Renal cortex interstitium (tissue), 11 donors: Measurements from ENCODE around the gene DYDC1. TPM values are rescaled to one million over a fixed set of nuclear protein-coding genes. Genes with fewer than 3 reads are reported as not detected.

Experiments
- DNase-seq, 11 donors: peaks; one replicate each; pipeline ENCODE4 v3.0.0-alpha.2; 2013; ENCODE audit warnings: low read depth in 9 of 11, low spot score in 4 of 11; ENCODE audit errors: extremely low read depth in 1 of 11
- polyA plus RNA-seq, 3 donors: library from polyadenylated mRNA; unstranded; fragments of 120-200 nt; gene quantifications; one replicate each; pipeline ENCODE4 v1.2.1, GENCODE V29; 2013; ENCODE audit not compliant: insufficient read length in 3 of 3

DYDC1 gene
- polyA plus RNA-seq, 3 donors, result 0.34 to 0.96 (median 0.50) TPM

- DNase-seq, result no peak
Measured at GRCh38 chr10:80292607-80293239, 63.8 kb downstream of the DYDC1 start.

- peak in 1 of 11 donors; percentile 22 for DNase-seq
Measured at GRCh38 chr10:80290474-80291220, 65.9 kb downstream of the DYDC1 start.

- DNase-seq, result no peak
Measured at GRCh38 chr10:80289451-80290287, 66.9 kb downstream of the DYDC1 start, which contains the start of gene MAT1A. Gene MAT1A (minus strand): TSS chr10:80289658. CDS start chr10:80289423, 235 bp downstream.

GRCh38 chr10:80288849-80289248 lies 67.7 kb downstream of the DYDC1 start:
- no peak for DNase-seq

Other genes starting within 250 kb of the DYDC1 start
- gene PLAC9, start 224.0 kb downstream of the DYDC1 start, polyA plus RNA-seq, result 10 to 100 TPM; 16.4 to 29.3 (median 27.7) TPM
- gene ANXA11, start 151.2 kb downstream of the DYDC1 start, polyA plus RNA-seq, result 100 to 1,000 TPM; 112 to 143 (median 130) TPM
- gene MAT1A, start 67.1 kb downstream of the DYDC1 start, polyA plus RNA-seq, result 1 to 10 TPM in 2 of 3 donors, under 1 TPM in 1; 0.88 to 1.3 (median 1.0) TPM
- 1 to 10 TPM; 1.5 to 2.5 (median 1.6) TPM for gene DYDC2, start within 50 bp of the DYDC1 start, polyA plus RNA-seq
- gene PRXL2A, start 51.8 kb upstream of the DYDC1 start, polyA plus RNA-seq, result 100 to 1,000 TPM; 111 to 138 (median 123) TPM
- 10 to 100 TPM; 82.4 to 93.3 (median 86.6) TPM for gene TSPAN14, start 97.6 kb upstream of the DYDC1 start, polyA plus RNA-seq
- gene SH2D4B, start 181.1 kb upstream of the DYDC1 start, polyA plus RNA-seq, result under 1 TPM; 0.17 to 0.26 (median 0.20) TPM